CD8-positive, alpha-beta memory T cell (primary cell): ENCODE results near the gene NEK7. TPM values are rescaled to one million over a fixed set of nuclear protein-coding genes. Genes with fewer than 3 reads are reported as not detected.
A peak's percentile ranks its signal among the peaks of the same experiment; 100 is the strongest.

Experiments
- CTCF ChIA-PET: fragments of 350-600 bp; sonication (Branson Sonifier 250); formaldehyde crosslinking; loops from one replicate; lab custom pipeline; 2021; ENCODE audit warnings: antibody characterized with exemption; lab: Charles Lee
- POLR2A ChIA-PET: fragments of 350-600 bp; sonication (Branson Sonifier 250); formaldehyde crosslinking; loops from one replicate; lab custom pipeline; 2021; ENCODE audit warnings: antibody characterized with exemption; lab: Charles Lee
- DNase-seq, 5 donors: peaks; one replicate each; pipeline versions ENCODE4 v3.0.0 to v3.0.0-alpha.2; 2020 to 2022; ENCODE audit warnings: mixed read lengths in 1 of 5
- H3K27ac ChIP-seq: one replicate; pipeline ENCODE4 v1.7.0; 2013; ENCODE audit warnings: low read depth, mild to moderate bottlenecking, low read length, moderate library complexity
- H3K27me3 ChIP-seq: 2 replicates; pipeline ENCODE4 v1.7.0; 2013; ENCODE audit warnings: low read length, mild to moderate bottlenecking; ENCODE audit not compliant: insufficient read depth, poor library complexity, severe bottlenecking
- H3K36me3 ChIP-seq: 2 replicates; pipeline ENCODE4 v1.7.0; 2013; ENCODE audit warnings: mild to moderate bottlenecking, low read length, moderate library complexity; ENCODE audit not compliant: insufficient read depth
- H3K4me1 ChIP-seq: 2 replicates; pipeline ENCODE4 v1.7.0; 2013; ENCODE audit warnings: mild to moderate bottlenecking, low read length, moderate library complexity; ENCODE audit not compliant: insufficient read depth
- H3K4me3 ChIP-seq: 2 replicates; pipeline ENCODE4 v1.7.0; 2013; ENCODE audit warnings: mild to moderate bottlenecking, low read length
- H3K9me3 ChIP-seq: 2 replicates; pipeline ENCODE4 v1.7.0; 2013; ENCODE audit warnings: mild to moderate bottlenecking, low read length
- H3K27ac Mint-ChIP-seq, 8 donors: one replicate each; pipeline ENCODE4 v1.8.0; 2020 to 2021; ENCODE audit warnings: mixed read lengths in 8 of 8, mild to moderate bottlenecking in 6 of 8, inconsistent platforms in 3 of 8, moderate library complexity in 3 of 8
- H3K27me3 Mint-ChIP-seq, 2 donors: one replicate each; pipeline ENCODE4 v1.8.0; 2020 to 2021; ENCODE audit warnings: mixed read lengths in 2 of 2, mild to moderate bottlenecking in 1 of 2, moderate library complexity in 1 of 2
- H3K36me3 Mint-ChIP-seq, 3 donors: one replicate each; pipeline ENCODE4 v1.8.0; 2020 to 2021; ENCODE audit warnings: mixed read lengths in 3 of 3, inconsistent platforms in 1 of 3, mild to moderate bottlenecking in 1 of 3
- H3K4me1 Mint-ChIP-seq, 3 donors: one replicate each; pipeline ENCODE4 v1.8.0; 2020 to 2021; ENCODE audit warnings: mixed read lengths in 3 of 3, inconsistent platforms in 1 of 3, mild to moderate bottlenecking in 1 of 3
- H3K4me3 Mint-ChIP-seq, 7 donors: one replicate each; pipeline ENCODE4 v1.8.0; 2020 to 2021; ENCODE audit warnings: mixed read lengths in 7 of 7, mild to moderate bottlenecking in 6 of 7, moderate library complexity in 4 of 7, inconsistent platforms in 2 of 7
- H3K9me3 Mint-ChIP-seq, 5 donors: one replicate each; pipeline ENCODE4 v1.8.0; 2020 to 2022; ENCODE audit warnings: mixed read lengths in 5 of 5, mild to moderate bottlenecking in 3 of 5, moderate library complexity in 2 of 5, inconsistent platforms in 1 of 5
- polyA plus RNA-seq: library from polyadenylated mRNA; unstranded; fragments of 300-500 nt; fragmentation: Illumina TruSeq; gene quantifications from one replicate; pipeline ENCODE4 v1.2.3, GENCODE V29; 2021
- total RNA-seq, 2 experiments: library from RNA; stranded (reverse); gene quantifications; one replicate each; pipeline ENCODE4 v1.2.3, GENCODE V29; 2021

The NEK7 gene
- 10 to 100 TPM; 64.7 to 68.6 TPM for total RNA-seq
- 80.8 TPM for polyA plus RNA-seq

- Histone ChIP-seq H3K9me3 (no peaks in the 10 kb centered on the region), H3K4me3 (peak within 1 kb of the TSS; percentile 84), H3K4me1 (peaks cover 30% of the 10 kb centered on the region), H3K27ac (peak within 1 kb of the TSS; percentile 86), H3K36me3 (no peaks in the 10 kb centered on the region), H3K27me3 (no peaks in the 10 kb centered on the region)
- H3K27ac Mint-ChIP-seq, result peak within 1 kb of the TSS; percentile 95 to 100 (median 100)
- peak; percentile 56 to 74 (median 65) for DNase-seq
- CTCF ChIA-PET, result interaction anchor here (0.6 to 5.9 kb wide), 8 partner anchors 10 to 635 kb away, joined by 3 to 40 read pairs (median 3); no protein-coding TSS in a partner anchor
- H3K27me3 Mint-ChIP-seq, result peaks cover 0 to 3% of the 10 kb centered on the region in 2 donors
- POLR2A ChIA-PET, result interaction anchor here (0.5 to 2.1 kb wide), 9 partner anchors 9 to 456 kb away, joined by 3 to 11 read pairs (median 6); no protein-coding TSS in a partner anchor
- H3K9me3 Mint-ChIP-seq, result peaks cover 0 to 1% (median 0%) of the 10 kb centered on the region in 5 donors
- peaks cover 30 to 50% (median 35%) of the 10 kb centered on the region in 3 donors for H3K4me1 Mint-ChIP-seq
- peak within 1 kb of the TSS; percentile 98 to 100 (median 99) for H3K4me3 Mint-ChIP-seq
- H3K36me3 Mint-ChIP-seq, result peaks cover 0 to 19% (median 0%) of the 10 kb centered on the region in 3 donors
Measured at GRCh38 chr1:198156745-198157240, at the start of gene NEK7. Gene NEK7, plus strand, starts transcription at chr1:198156998. Its CDS starts 75,583 bp downstream, at chr1:198232581.

DNA sequence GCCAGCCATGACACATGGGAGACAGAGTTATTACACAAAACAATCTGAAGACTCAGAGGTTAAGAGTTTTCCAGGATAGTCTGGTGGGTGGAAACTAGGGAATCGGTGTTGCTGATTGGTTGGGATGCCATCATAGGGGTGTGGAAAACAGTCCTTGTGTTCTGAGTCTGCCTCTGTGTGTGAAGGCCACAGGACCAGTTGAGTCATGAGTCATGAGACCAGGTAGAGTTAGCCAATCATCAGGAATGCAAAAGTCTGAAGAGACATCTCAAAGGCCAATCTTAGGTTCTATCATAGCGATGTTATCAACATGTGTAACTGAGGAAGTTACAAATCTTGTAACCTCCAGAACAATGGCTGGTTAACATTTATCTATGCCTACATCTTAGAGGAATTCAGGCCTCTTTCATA lies 49.7 kb upstream of the NEK7 start:
- H3K4me1 Mint-ChIP-seq, result peaks cover 15% of the 10 kb centered on the region in 3 donors
- no peaks in the 10 kb centered on the region for H3K36me3 ChIP-seq
- CTCF ChIA-PET, result no interaction called here
- H3K36me3 Mint-ChIP-seq, result peaks cover 0 to 5% (median 1%) of the 10 kb centered on the region in 3 donors
- H3K27me3 Mint-ChIP-seq, result no peaks in the 10 kb centered on the region
- no peaks in the 10 kb centered on the region for H3K9me3 ChIP-seq
- H3K27ac ChIP-seq, result no peak overlapping the region
- no peak overlapping the region for H3K27ac Mint-ChIP-seq
- no peaks in the 10 kb centered on the region for H3K27me3 ChIP-seq
- H3K4me3 Mint-ChIP-seq, result no peak overlapping the region
- no peak for DNase-seq
- H3K9me3 Mint-ChIP-seq, result peaks cover 0 to 2% (median 0%) of the 10 kb centered on the region in 5 donors
- no peak overlapping the region for H3K4me3 ChIP-seq
- H3K4me1 ChIP-seq, result peaks cover 12% of the 10 kb centered on the region
- POLR2A ChIA-PET, result no interaction called here

DNA sequence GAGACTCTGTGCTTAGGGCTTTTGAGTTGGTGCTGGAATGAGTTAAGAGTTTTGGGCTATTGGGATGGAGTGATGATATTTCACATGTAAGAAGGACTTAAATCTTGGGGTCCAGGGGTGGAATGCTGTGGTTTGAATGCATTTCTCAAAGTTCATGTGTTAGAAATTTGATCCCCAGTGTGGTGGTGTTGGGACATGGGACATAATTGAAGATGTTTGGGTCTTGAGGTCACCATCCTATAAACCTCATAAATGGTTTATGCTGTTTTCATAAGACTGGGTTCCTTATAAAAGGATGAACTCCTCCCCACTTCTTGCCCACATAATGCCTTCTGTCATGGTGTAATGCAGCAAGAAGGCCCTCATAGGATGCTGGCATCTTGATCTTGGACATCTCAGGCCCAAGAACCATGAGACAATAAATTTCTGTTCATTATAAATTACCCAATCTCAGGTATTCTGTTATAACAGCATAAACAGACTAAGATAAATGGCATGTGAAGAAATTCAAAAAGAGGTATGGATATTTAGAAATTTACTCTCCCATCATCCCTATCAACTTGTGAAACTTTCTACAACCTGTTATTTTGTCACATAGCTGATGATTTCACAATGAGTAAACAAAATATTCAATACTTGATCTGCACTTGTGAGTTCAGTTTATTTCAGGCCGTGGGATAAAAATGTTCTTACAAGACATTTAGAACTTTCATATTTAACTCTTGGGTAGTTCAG lies 48.0 kb upstream of the NEK7 start:
- Mint-ChIP-seq H3K4me1 (no peaks in the 10 kb centered on the region), H3K27ac (no peak overlapping the region), H3K36me3 (peaks cover 0 to 5% (median 1%) of the 10 kb centered on the region in 3 donors), H3K27me3 (peaks cover 0 to 1% of the 10 kb centered on the region in 2 donors), H3K4me3 (no peak overlapping the region), H3K9me3 (peaks cover 0 to 2% (median 0%) of the 10 kb centered on the region in 5 donors)
- Histone ChIP-seq H3K27me3 (no peaks in the 10 kb centered on the region), H3K27ac (no peak overlapping the region), H3K4me3 (no peak overlapping the region), H3K9me3 (no peaks in the 10 kb centered on the region), H3K4me1 (no peaks in the 10 kb centered on the region), H3K36me3 (no peaks in the 10 kb centered on the region)
- ChIA-PET POLR2A (no interaction called here), CTCF (no interaction called here)
- no peak for DNase-seq

GRCh38 chr1:198109371-198109715 lies 47.5 kb upstream of the NEK7 start:
- no peak for DNase-seq
- Mint-ChIP-seq H3K4me1 (no peaks in the 10 kb centered on the region), H3K27ac (no peak overlapping the region), H3K27me3 (peaks cover 0 to 6% of the 10 kb centered on the region in 2 donors), H3K9me3 (peaks cover 0 to 2% (median 0%) of the 10 kb centered on the region in 5 donors), H3K36me3 (peaks cover 0 to 5% (median 0%) of the 10 kb centered on the region in 3 donors), H3K4me3 (no peak overlapping the region)
- ChIA-PET POLR2A (no interaction called here), CTCF (no interaction called here)
- Histone ChIP-seq H3K4me3 (no peak overlapping the region), H3K9me3 (no peaks in the 10 kb centered on the region), H3K27ac (no peak overlapping the region), H3K36me3 (no peaks in the 10 kb centered on the region), H3K4me1 (no peaks in the 10 kb centered on the region), H3K27me3 (no peaks in the 10 kb centered on the region)

GRCh38 chr1:198113342-198113750 lies 43.5 kb upstream of the NEK7 start:
- Histone ChIP-seq H3K4me3 (no peak overlapping the region), H3K4me1 (no peaks in the 10 kb centered on the region), H3K27ac (no peak overlapping the region), H3K36me3 (no peaks in the 10 kb centered on the region), H3K9me3 (no peaks in the 10 kb centered on the region), H3K27me3 (no peaks in the 10 kb centered on the region)
- H3K27ac Mint-ChIP-seq, result no peak overlapping the region
- CTCF ChIA-PET, result interaction anchor here (1.6 kb wide), 1 partner anchor 21 kb away, joined by 3 read pairs; no protein-coding TSS in a partner anchor
- H3K4me3 Mint-ChIP-seq, result no peak overlapping the region
- peaks cover 0 to 9% of the 10 kb centered on the region in 2 donors for H3K27me3 Mint-ChIP-seq
- DNase-seq, result no peak
- no peaks in the 10 kb centered on the region for H3K4me1 Mint-ChIP-seq
- POLR2A ChIA-PET, result no interaction called here
- peaks cover 0 to 9% (median 0%) of the 10 kb centered on the region in 3 donors for H3K36me3 Mint-ChIP-seq
- peaks cover 0 to 2% (median 0%) of the 10 kb centered on the region in 5 donors for H3K9me3 Mint-ChIP-seq

DNA sequence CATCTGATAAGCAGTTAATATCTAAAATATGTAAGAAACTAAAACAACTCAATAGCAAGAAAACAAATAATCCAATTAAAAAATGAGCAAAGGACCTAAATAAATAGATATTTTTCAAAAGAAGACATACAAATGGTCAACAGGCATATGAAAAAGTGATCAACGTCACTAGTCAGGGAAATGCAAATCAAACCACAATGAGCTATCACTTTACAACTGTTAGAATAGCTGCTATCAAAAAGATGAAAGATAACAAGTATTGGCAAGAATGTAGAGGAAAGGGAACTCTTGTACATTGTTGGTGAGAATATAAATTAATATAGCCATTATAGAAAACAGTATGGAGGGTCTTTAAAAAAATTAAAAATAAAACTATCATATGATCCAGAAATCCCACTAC lies 40.7 kb upstream of the NEK7 start:
- H3K36me3 Mint-ChIP-seq, result peaks cover 0 to 4% (median 0%) of the 10 kb centered on the region in 3 donors
- Histone ChIP-seq H3K4me1 (no peaks in the 10 kb centered on the region), H3K27me3 (no peaks in the 10 kb centered on the region), H3K9me3 (no peaks in the 10 kb centered on the region), H3K4me3 (no peak overlapping the region), H3K36me3 (no peaks in the 10 kb centered on the region), H3K27ac (no peak overlapping the region)
- H3K4me1 Mint-ChIP-seq, result no peaks in the 10 kb centered on the region
- DNase-seq, result no peak
- H3K27me3 Mint-ChIP-seq, result peaks cover 0 to 9% of the 10 kb centered on the region in 2 donors
- H3K4me3 Mint-ChIP-seq, result no peak overlapping the region
- H3K9me3 Mint-ChIP-seq, result no peaks in the 10 kb centered on the region
- ChIA-PET POLR2A (no interaction called here), CTCF (no interaction called here)
- H3K27ac Mint-ChIP-seq, result no peak overlapping the region

DNA sequence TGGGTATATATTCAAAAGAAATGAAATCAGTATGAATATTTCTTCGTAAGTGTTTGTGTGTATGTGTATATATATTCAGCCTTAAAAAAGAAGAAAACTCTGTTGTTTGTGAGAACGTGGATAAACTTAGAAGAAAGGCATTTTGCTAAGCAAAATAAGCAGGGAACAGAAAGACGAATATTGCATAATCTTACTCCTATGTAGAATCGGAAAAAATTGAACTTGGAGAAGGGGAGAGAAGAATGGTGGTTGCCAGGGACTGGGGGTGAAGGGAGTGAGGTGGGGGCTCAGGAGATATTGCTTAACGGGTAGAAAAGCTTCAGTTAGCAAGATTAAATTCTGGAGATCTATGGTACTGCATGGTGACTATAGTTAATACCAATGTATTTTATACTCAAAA lies 40.3 kb upstream of the NEK7 start:
- Mint-ChIP-seq H3K9me3 (no peaks in the 10 kb centered on the region), H3K4me3 (no peak overlapping the region)
- CTCF ChIA-PET, result no interaction called here

GRCh38 chr1:198117267-198117666 lies 39.5 kb upstream of the NEK7 start:
- Histone ChIP-seq H3K27ac (no peak overlapping the region), H3K9me3 (no peaks in the 10 kb centered on the region), H3K4me1 (no peaks in the 10 kb centered on the region), H3K36me3 (no peaks in the 10 kb centered on the region), H3K4me3 (no peak overlapping the region), H3K27me3 (no peaks in the 10 kb centered on the region)
- no peak for DNase-seq
- POLR2A ChIA-PET, result no interaction called here
- no peaks in the 10 kb centered on the region for H3K4me1 Mint-ChIP-seq
- H3K36me3 Mint-ChIP-seq, result peaks cover 0 to 4% (median 1%) of the 10 kb centered on the region in 3 donors
- CTCF ChIA-PET, result no interaction called here
- H3K9me3 Mint-ChIP-seq, result no peaks in the 10 kb centered on the region
- peaks cover 0 to 9% of the 10 kb centered on the region in 2 donors for H3K27me3 Mint-ChIP-seq
- H3K27ac Mint-ChIP-seq, result no peak overlapping the region
- no peak overlapping the region for H3K4me3 Mint-ChIP-seq

More for the DNA sequence above, 40.3 kb upstream of the NEK7 start:
- Mint-ChIP-seq H3K4me1 (no peaks in the 10 kb centered on the region), H3K27ac (no peak overlapping the region), H3K36me3 (peaks cover 0 to 4% (median 1%) of the 10 kb centered on the region in 3 donors), H3K27me3 (peaks cover 0 to 9% of the 10 kb centered on the region in 2 donors)
- POLR2A ChIA-PET, result no interaction called here
- Histone ChIP-seq H3K4me1 (no peaks in the 10 kb centered on the region), H3K36me3 (no peaks in the 10 kb centered on the region), H3K9me3 (no peaks in the 10 kb centered on the region), H3K4me3 (no peak overlapping the region), H3K27ac (no peak overlapping the region), H3K27me3 (no peaks in the 10 kb centered on the region)
- no peak for DNase-seq
